PC-9 (cell line): ENCODE results near the gene ASB1. TPM values are rescaled to one million over a fixed set of nuclear protein-coding genes. Genes with fewer than 3 reads are reported as not detected.

Experiments
- BruUV-seq: library from RNA; stranded (reverse); fragments of 400-500 nt; replicated peaks from 2 replicates; lab custom pipeline; 2021; lab: Mats Ljungman, UMichigan
- CTCF ChIA-PET: fragments of 300-600 bp; sonication (Branson Sonifier 250); formaldehyde crosslinking; loops from one replicate; lab custom pipeline; 2022; ENCODE audit warnings: antibody characterized with exemption; lab: Charles Lee
- POLR2A ChIA-PET: fragments of 300-600 bp; sonication (Branson Sonifier 250); formaldehyde crosslinking; loops from one replicate; lab custom pipeline; 2022; ENCODE audit warnings: antibody characterized with exemption; ENCODE audit not compliant: unreplicated experiment; lab: Charles Lee
- DNase-seq, 2 experiments: peaks; one replicate each; pipeline versions ENCODE4 v3.0.0 to v3.0.0-alpha.2; 2015 to 2022; ENCODE audit warnings: mixed read lengths in 1 of 2
- H2AFZ ChIP-seq: fragments of 200-600 bp; sonication (generic); 2 replicates; pipeline ENCODE4 v1.8.1; 2017; ENCODE audit warnings: antibody characterized with exemption
- H3F3A ChIP-seq: fragments of 200-600 bp; sonication (generic); 2 replicates; pipeline ENCODE4 v1.8.1; 2017; ENCODE audit warnings: antibody characterized with exemption, mild to moderate bottlenecking, low read depth; ENCODE audit not compliant: insufficient read depth
- H3K27ac ChIP-seq: fragments of 200-600 bp; sonication (generic); 2 replicates; pipeline ENCODE4 v1.6.1; 2016; ENCODE audit warnings: mixed run types
- H3K27me3 ChIP-seq: fragments of 200-600 bp; sonication (generic); 2 replicates; pipeline ENCODE4 v1.6.1; 2016; ENCODE audit warnings: low read depth, mixed run types; ENCODE audit not compliant: insufficient read depth
- H3K36me3 ChIP-seq: fragments of 200-600 bp; sonication (generic); 2 replicates; pipeline ENCODE4 v1.6.1; 2016; ENCODE audit warnings: low read depth, mixed run types
- H3K4me1 ChIP-seq: fragments of 200-600 bp; sonication (generic); replicated peaks from 2 replicates; pipeline ENCODE4 v1.6.1; 2016; ENCODE audit warnings: mixed run types; ENCODE audit not compliant: insufficient read depth
- H3K4me2 ChIP-seq: fragments of 200-600 bp; sonication (generic); 2 replicates; pipeline ENCODE4 v1.6.1; 2017; ENCODE audit warnings: mixed run types
- H3K4me3 ChIP-seq: fragments of 200-600 bp; sonication (generic); 2 replicates; pipeline ENCODE4 v1.6.1; 2016; ENCODE audit warnings: mixed run types
- H3K79me2 ChIP-seq: fragments of 200-600 bp; sonication (generic); 2 replicates; pipeline ENCODE4 v1.6.1; 2017; ENCODE audit warnings: low read depth, mixed run types
- H3K9me2 ChIP-seq: fragments of 200-600 bp; sonication (generic); 2 replicates; pipeline ENCODE4 v1.8.1; 2017; ENCODE audit warnings: mild to moderate bottlenecking; ENCODE audit not compliant: insufficient read depth
- H3K9me3 ChIP-seq: fragments of 200-600 bp; sonication (generic); 2 replicates; pipeline ENCODE4 v1.8.1; 2016; ENCODE audit warnings: low read depth; ENCODE audit not compliant: insufficient read depth
- H4K20me1 ChIP-seq: fragments of 200-600 bp; sonication (generic); 2 replicates; pipeline ENCODE4 v1.8.1; 2017; ENCODE audit not compliant: insufficient read depth
- EZH2 ChIP-seq: fragments of 200-600 bp; sonication (generic); IDR thresholded peaks from 2 replicates; pipeline ENCODE4 v1.8.0; 2017; ENCODE audit warnings: antibody characterized with exemption, low read depth
- intact Hi-C: fragments of 100-400 bp; cut with micrococcal nuclease; formaldehyde crosslinking; loops from one replicate; pipeline ENCODE4 v1.10.0; 2022; ENCODE audit not compliant: unreplicated experiment
- total RNA-seq: library from RNA; stranded (reverse); gene quantifications from 2 replicates; pipeline ENCODE4 v1.2.3, GENCODE V29; 2021
- TF ChIP-seq, protein P1 (sequence below): fragments of 200-600 bp; sonication (generic); conservative IDR thresholded peaks from 2 replicates; pipeline ENCODE4 v1.6.1; 2017; ENCODE audit warnings: mixed run types, antibody characterized with exemption, mild to moderate bottlenecking, moderate library complexity

ASB1 gene
- total RNA-seq, 1 experiment from 2014 or later = 56.7 TPM

DNA sequence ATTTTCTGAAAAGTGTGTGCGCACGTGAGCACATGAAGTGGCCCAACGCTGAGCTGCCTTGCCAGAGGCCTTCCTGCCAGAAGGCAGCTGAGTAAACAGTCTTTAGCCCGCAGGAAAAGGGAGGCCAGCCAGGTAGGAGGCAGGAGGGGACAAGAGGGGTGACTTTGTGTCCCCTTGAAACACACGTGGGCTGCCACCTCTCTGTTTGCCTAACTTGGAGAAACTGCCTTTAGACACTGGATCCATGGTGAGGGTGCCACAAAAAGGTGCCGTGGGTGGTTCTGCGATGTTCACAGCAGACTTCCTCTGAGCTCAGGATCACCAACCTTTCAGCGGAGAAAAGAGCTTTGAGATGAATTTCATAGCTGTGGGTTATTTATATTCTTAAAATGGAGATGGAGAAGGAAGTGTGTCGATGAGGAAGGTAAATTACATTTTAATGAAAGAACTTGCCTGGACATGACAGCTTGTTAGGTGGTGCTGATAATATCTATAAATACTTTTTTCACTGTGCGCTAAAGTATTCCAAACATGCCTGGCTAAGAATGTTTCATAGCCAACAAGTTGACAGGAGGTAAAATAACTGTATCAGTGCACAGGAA is 36.6 kb upstream of the ASB1 start:
- Histone ChIP-seq H3K4me2 (no peak overlapping the region), H3K9me3 (no peaks in the 10 kb centered on the region), H3K36me3 (no peaks in the 10 kb centered on the region), H3F3A (peaks cover 6% of the 10 kb centered on the region; the same call in 1 of the 2 replicates), H3K27me3 (no peaks in the 10 kb centered on the region), H3K79me2 (no peaks in the 10 kb centered on the region), H3K4me3 (no peak overlapping the region), H3K9me2 (no peaks in the 10 kb centered on the region), H2AFZ (no peak overlapping the region), H4K20me1 (no peaks in the 10 kb centered on the region), H3K27ac (no peak overlapping the region), H3K4me1 (no peaks in the 10 kb centered on the region)
- TF ChIP-seq, protein P1, sequence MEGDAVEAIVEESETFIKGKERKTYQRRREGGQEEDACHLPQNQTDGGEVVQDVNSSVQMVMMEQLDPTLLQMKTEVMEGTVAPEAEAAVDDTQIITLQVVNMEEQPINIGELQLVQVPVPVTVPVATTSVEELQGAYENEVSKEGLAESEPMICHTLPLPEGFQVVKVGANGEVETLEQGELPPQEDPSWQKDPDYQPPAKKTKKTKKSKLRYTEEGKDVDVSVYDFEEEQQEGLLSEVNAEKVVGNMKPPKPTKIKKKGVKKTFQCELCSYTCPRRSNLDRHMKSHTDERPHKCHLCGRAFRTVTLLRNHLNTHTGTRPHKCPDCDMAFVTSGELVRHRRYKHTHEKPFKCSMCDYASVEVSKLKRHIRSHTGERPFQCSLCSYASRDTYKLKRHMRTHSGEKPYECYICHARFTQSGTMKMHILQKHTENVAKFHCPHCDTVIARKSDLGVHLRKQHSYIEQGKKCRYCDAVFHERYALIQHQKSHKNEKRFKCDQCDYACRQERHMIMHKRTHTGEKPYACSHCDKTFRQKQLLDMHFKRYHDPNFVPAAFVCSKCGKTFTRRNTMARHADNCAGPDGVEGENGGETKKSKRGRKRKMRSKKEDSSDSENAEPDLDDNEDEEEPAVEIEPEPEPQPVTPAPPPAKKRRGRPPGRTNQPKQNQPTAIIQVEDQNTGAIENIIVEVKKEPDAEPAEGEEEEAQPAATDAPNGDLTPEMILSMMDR = no peak
- TF ChIP-seq EZH2 = no peak
- ChIA-PET POLR2A (no interaction called here), CTCF (no interaction called here)
- DNase-seq = no peak
- intact Hi-C loops = no loop called here
- no TSS peak for BruUV-seq

DNA sequence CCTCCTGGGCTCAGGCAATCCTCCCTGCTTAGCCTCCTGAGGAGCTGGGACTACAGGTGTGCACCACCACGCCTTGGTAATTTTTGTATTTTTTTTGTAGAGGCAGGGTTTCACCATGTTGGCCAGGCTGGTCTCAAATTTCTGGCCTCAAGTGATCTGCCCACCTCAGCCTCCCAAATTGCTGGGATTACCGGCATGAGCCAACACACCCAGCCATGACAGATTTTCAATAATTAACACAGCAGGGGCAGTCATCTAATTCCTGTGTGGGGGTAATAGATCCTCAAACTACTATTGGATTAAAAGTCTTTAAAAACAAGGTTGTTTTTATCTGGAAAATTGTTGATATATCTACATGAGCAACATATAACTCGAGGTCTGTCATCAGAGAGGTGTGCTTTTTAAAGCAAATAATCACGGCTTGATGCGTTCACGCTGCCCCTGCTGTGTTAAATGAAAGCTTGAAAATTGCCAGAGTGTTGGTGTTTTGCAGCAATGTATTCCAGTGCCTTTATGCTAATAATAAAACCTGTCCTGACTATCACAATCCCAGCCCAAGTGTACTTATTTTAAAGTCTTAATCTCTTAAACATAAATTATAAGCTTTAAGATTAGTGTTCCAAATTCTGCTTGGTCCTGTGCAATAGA is 35.6 kb upstream of the ASB1 start:
- Histone ChIP-seq H3K9me2 (no peaks in the 10 kb centered on the region), H3K4me1 (no peaks in the 10 kb centered on the region), H3K4me2 (no peak overlapping the region), H3K79me2 (no peaks in the 10 kb centered on the region), H3F3A (peaks cover 6% of the 10 kb centered on the region; the same call in 1 of the 2 replicates), H2AFZ (no peak overlapping the region), H3K27ac (no peak overlapping the region), H3K9me3 (no peaks in the 10 kb centered on the region), H3K4me3 (no peak overlapping the region), H3K36me3 (no peaks in the 10 kb centered on the region), H3K27me3 (no peaks in the 10 kb centered on the region), H4K20me1 (no peaks in the 10 kb centered on the region)
- no peak for DNase-seq
- POLR2A ChIA-PET = no interaction called here
- BruUV-seq = no TSS peak
- intact Hi-C loops = no loop called here
- CTCF ChIA-PET = interaction anchor here (1.1 kb wide), 1 partner anchor 25 kb away, joined by 5 read pairs; no protein-coding TSS in a partner anchor
- TF ChIP-seq, protein P1 = no peak
- no peak for TF ChIP-seq EZH2

DNA sequence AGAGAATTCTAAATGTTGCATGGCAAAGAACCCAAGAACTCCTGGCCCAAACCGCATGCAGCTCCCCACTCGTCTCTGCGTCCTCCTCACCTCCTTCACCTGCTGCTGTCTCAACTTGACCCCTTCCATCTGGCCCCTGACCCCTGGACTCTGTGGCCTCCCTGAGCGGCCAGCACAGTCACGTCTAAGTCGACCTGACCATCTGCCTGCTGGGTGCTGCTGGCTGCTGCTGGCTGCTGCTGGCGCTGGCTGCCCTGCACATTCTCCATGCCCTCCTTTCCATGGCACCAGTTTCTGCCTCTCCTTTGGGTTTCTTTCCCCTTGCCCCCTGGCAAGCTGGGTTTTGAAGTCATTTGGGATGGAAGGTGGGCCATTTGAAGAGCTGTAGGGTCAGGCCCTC is 30.1 kb upstream of the ASB1 start:
- BruUV-seq = no TSS peak
- ChIA-PET CTCF (no interaction called here), POLR2A (no interaction called here)
- Histone ChIP-seq H4K20me1 (no peaks in the 10 kb centered on the region), H3K4me2 (no peak overlapping the region), H2AFZ (no peak overlapping the region), H3K4me1 (no peaks in the 10 kb centered on the region), H3K9me2 (no peaks in the 10 kb centered on the region), H3F3A (no peaks in the 10 kb centered on the region), H3K4me3 (no peak overlapping the region), H3K27me3 (no peaks in the 10 kb centered on the region), H3K79me2 (no peaks in the 10 kb centered on the region), H3K9me3 (no peaks in the 10 kb centered on the region), H3K27ac (no peak overlapping the region), H3K36me3 (no peaks in the 10 kb centered on the region)
- TF ChIP-seq, protein P1 = no peak
- TF ChIP-seq EZH2 = no peak
- no peak for DNase-seq
- intact Hi-C loops = no loop called here
